ENCODE results near the gene OR8D2. TPM values are rescaled to one million over a fixed set of nuclear protein-coding genes. Genes with fewer than 3 reads are reported as not detected.

The OR8D2 gene
- not detected in 2 replicates for total RNA-seq

DNA sequence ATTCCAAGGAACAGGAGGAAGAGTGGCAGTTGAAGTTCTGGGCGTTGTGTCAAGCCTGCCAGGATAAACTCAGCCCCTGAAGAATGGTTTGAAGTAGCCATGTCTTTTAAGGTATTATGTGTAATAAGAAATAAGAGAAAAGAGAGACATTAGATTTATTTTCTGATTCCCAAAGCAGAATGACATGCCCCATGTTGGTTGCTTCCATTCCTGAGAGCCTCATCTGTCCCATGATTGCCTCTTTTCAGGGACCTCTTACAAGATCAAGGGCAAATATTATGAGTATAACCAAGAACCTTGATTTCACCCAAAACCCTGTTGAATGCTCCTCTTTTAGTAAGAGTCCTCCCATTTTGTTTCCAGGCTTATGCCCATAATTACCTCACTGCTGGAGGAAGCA is at the start of gene OR8D2:
Gene OR8D2, minus strand, starts transcription at position 101 of the 400 bp plus-strand sequence. Its CDS starts 0 bp downstream, at position 101.

GRCh38 chr11:124313849-124314248 is 6.1 kb downstream of the OR8D2 start, which contains the start of gene OR8D1:
Gene OR8D1 (minus strand): TSS chr11:124313949. CDS start chr11:124310766, 3,183 bp downstream.

Other genes with a start within 250 kb of the OR8D2 start
- gene VWA5A, start 204.7 kb downstream of the OR8D2 start, total RNA-seq, result 7.6 and 12.7 TPM in 2 replicates
- gene OR10D3, start 136.9 kb downstream of the OR8D2 start, total RNA-seq, result not detected in 2 replicates
- gene OR8G1, start 79.1 kb downstream of the OR8D2 start, total RNA-seq, result not detected in 2 replicates
- not detected in 2 replicates for gene OR8G5, start 63.8 kb downstream of the OR8D2 start, total RNA-seq
- not detected in 2 replicates for gene OR8D1, start 6.2 kb downstream of the OR8D2 start, total RNA-seq
- not detected in 2 replicates for gene OR8B2, start 64.3 kb upstream of the OR8D2 start, total RNA-seq
- not detected in 2 replicates for gene OR8B3, start 78.8 kb upstream of the OR8D2 start, total RNA-seq
- gene OR8B4, start 104.7 kb upstream of the OR8D2 start, total RNA-seq, result not detected in 2 replicates
- not detected in 2 replicates for gene OR8B8, start 125.5 kb upstream of the OR8D2 start, total RNA-seq
- not detected in 2 replicates for gene OR8B12, start 223.5 kb upstream of the OR8D2 start, total RNA-seq
- not detected in 2 replicates for gene OR8A1, start 249.8 kb upstream of the OR8D2 start, total RNA-seq

Measured in smooth muscle cell of bladder (primary cell).